ENCODE data around the gene AP2A2. TPM values are rescaled to one million over a fixed set of nuclear protein-coding genes. Genes with fewer than 3 reads are reported as not detected.

The AP2A2 gene
- total and polyA plus RNA-seq, 2 donors (not counting 1 experiment from before 2014, with no cell fraction given): 53.1 to 57.0 TPM

- H3K4me1 ChIP-seq (ENCODE audit: control insufficient read depth in 2 of 2, insufficient read depth in 2 of 2, low read length in 2 of 2): peaks cover 3 to 23% of the 10 kb centered on the region in 2 donors
- H3K9me3 ChIP-seq (ENCODE audit: control extremely low read depth in 1 of 3, control insufficient read depth in 2 of 3, insufficient read depth in 1 of 3, low read length in 2 of 3): no peaks in the 10 kb centered on the region
- peak overlapping the region; percentile 90 for H3K4me2 ChIP-seq (replicated peaks; ENCODE audit: low read depth, low read length, poor library complexity, severe bottlenecking)
- peak; percentile 23 for ATAC-seq (ENCODE audit: low read depth)
- H3K27ac Mint-ChIP-seq: peak overlapping the region; percentile 91
- intact Hi-C loops (cut with micrococcal nuclease): loop anchor here (2.0 kb wide), 1 partner anchor 68 kb away; the partner anchor contains the start of genes POLR2L and TSPAN4
- POLR2A ChIA-PET: interaction anchor here (2.7 kb wide), 1 partner anchor 14 kb away, joined by 15 read pairs; the partner anchor contains the start of gene AP2A2
- H3K27me3 ChIP-seq (replicated peaks in 1 of 4; ENCODE audit: control extremely low read depth in 1 of 4, control insufficient read depth in 3 of 4, insufficient read depth in 4 of 4, low read length in 3 of 4): no peaks in the 10 kb centered on the region
- peak overlapping the region in 1 of 2 donors; percentile 74 for H3K27ac ChIP-seq (ENCODE audit: low read length in 2 of 2)
- peak overlapping the region; percentile 96 for H2AFZ ChIP-seq (ENCODE audit: insufficient read depth, low read depth, low read length, poor library complexity, severe bottlenecking)
- H3K4me3 ChIP-seq (ENCODE audit: control extremely low read depth in 1 of 5, extremely low read depth in 1 of 5, insufficient read depth in 1 of 5, low read depth in 2 of 5, low read length in 4 of 5): peak overlapping the region in 4 of 5 experiments; percentile 59 to 83 (median 79)
- H3K79me2 ChIP-seq (ENCODE audit: control insufficient read depth, insufficient read depth, low read length): peaks cover 25% of the 10 kb centered on the region
- DNase-seq: no peak
- H3K9ac ChIP-seq (ENCODE audit: low read length): peak overlapping the region; percentile 81
- H3K9me3 Mint-ChIP-seq (ENCODE audit: insufficient read depth): no peaks in the 10 kb centered on the region
- CTCF ChIA-PET: interaction anchor here (0.8 kb wide), 1 partner anchor 14 kb away, joined by 4 read pairs; the partner anchor contains the start of gene AP2A2
- 6% methylated on average over 68 of the region's 68 CpGs for WGBS (ENCODE audit: insufficient coverage)
- no peaks in the 10 kb centered on the region for H3K36me3 ChIP-seq (replicated peaks in 1 of 2; ENCODE audit: control extremely low read depth in 1 of 2, control insufficient read depth in 1 of 2, extremely low read depth in 1 of 2, insufficient read depth in 2 of 2, low read length in 1 of 2)
- peak overlapping the region; percentile 92 for H3K4me3 Mint-ChIP-seq
- H3K4me1 Mint-ChIP-seq: peaks cover 25% of the 10 kb centered on the region
- H4K20me1 ChIP-seq (ENCODE audit: control insufficient read depth, insufficient read depth, low read length, poor library complexity, severe bottlenecking): peaks cover 10% of the 10 kb centered on the region
- TF ChIP-seq EZH2 (IDR thresholded peaks at IDR 0.05; ENCODE audit: borderline replicate concordance, insufficient read depth, low read depth, low read length, poor library complexity, severe bottlenecking) (no peak), CTCF (IDR thresholded peaks at IDR 0.05) (no peak)
- no peaks in the 10 kb centered on the region for H3K27me3 Mint-ChIP-seq
Measured at GRCh38 chr11:911031-911889, 14.4 kb upstream of the AP2A2 start.

- H3K27me3 Mint-ChIP-seq: no peaks in the 10 kb centered on the region
- Histone ChIP-seq H3K4me1 (ENCODE audit: control insufficient read depth in 2 of 2, insufficient read depth in 2 of 2, low read length in 2 of 2) (peaks cover 3 to 23% of the 10 kb centered on the region in 2 donors), H2AFZ (ENCODE audit: insufficient read depth, low read depth, low read length, poor library complexity, severe bottlenecking) (peak overlapping the region; percentile 96), H4K20me1 (ENCODE audit: control insufficient read depth, insufficient read depth, low read length, poor library complexity, severe bottlenecking) (peaks cover 10% of the 10 kb centered on the region), H3K9me3 (ENCODE audit: control extremely low read depth in 1 of 3, control insufficient read depth in 2 of 3, insufficient read depth in 1 of 3, low read length in 2 of 3) (no peaks in the 10 kb centered on the region), H3K27me3 (replicated peaks in 1 of 4; ENCODE audit: control extremely low read depth in 1 of 4, control insufficient read depth in 3 of 4, insufficient read depth in 4 of 4, low read length in 3 of 4) (no peaks in the 10 kb centered on the region), H3K9ac (ENCODE audit: low read length) (no peak overlapping the region), H3K4me3 (ENCODE audit: control extremely low read depth in 1 of 5, extremely low read depth in 1 of 5, insufficient read depth in 1 of 5, low read depth in 2 of 5, low read length in 4 of 5) (peak overlapping the region in 3 of 5 experiments; percentile 75 to 83 (median 83)), H3K79me2 (ENCODE audit: control insufficient read depth, insufficient read depth, low read length) (peaks cover 22% of the 10 kb centered on the region), H3K27ac (ENCODE audit: low read length in 2 of 2) (no peak overlapping the region), H3K36me3 (replicated peaks in 1 of 2; ENCODE audit: control extremely low read depth in 1 of 2, control insufficient read depth in 1 of 2, extremely low read depth in 1 of 2, insufficient read depth in 2 of 2, low read length in 1 of 2) (no peaks in the 10 kb centered on the region), H3K4me2 (replicated peaks; ENCODE audit: low read depth, low read length, poor library complexity, severe bottlenecking) (peak overlapping the region; percentile 90)
- no peaks in the 10 kb centered on the region for H3K9me3 Mint-ChIP-seq (ENCODE audit: insufficient read depth)
- CTCF ChIA-PET: no interaction called here
- DNase-seq: no peak
- TF ChIP-seq CTCF (IDR thresholded peaks at IDR 0.05) (no peak), EZH2 (IDR thresholded peaks at IDR 0.05; ENCODE audit: borderline replicate concordance, insufficient read depth, low read depth, low read length, poor library complexity, severe bottlenecking) (no peak)
- H3K4me3 Mint-ChIP-seq: peak overlapping the region; percentile 92
- 97% methylated on average over 7 of the region's 11 CpGs for WGBS (ENCODE audit: insufficient coverage)
- peak overlapping the region; percentile 91 for H3K27ac Mint-ChIP-seq
- peaks cover 25% of the 10 kb centered on the region for H3K4me1 Mint-ChIP-seq
- POLR2A ChIA-PET: interaction anchor here (2.7 kb wide), 1 partner anchor 13 kb away, joined by 15 read pairs; the partner anchor contains the start of gene AP2A2
- intact Hi-C loops (cut with micrococcal nuclease): loop anchor here (2.0 kb wide), 1 partner anchor 69 kb away; the partner anchor contains the start of genes POLR2L and TSPAN4
- no peak for ATAC-seq (ENCODE audit: low read depth)
Measured at GRCh38 chr11:911890-912219, 13.8 kb upstream of the AP2A2 start.

Measured in B cell (primary cell).